RWPE1 (cell line): ENCODE results near the gene OTUD3.

Experiments
- CTCF ChIA-PET: fragments of 350-600 bp; sonication (Branson Sonifier 250); formaldehyde crosslinking; extraction: SDS; loops from one replicate; lab custom pipeline; 2021; lab: Yijun Ruan, JAX
- POLR2A ChIA-PET: fragments of 400-600 bp; formaldehyde crosslinking; extraction: SDS; loops from one replicate; lab custom pipeline; 2020; ENCODE audit warnings: antibody characterized with exemption; ENCODE audit not compliant: low non-redundant PET; lab: Yijun Ruan, JAX
- DNase-seq: peaks from one replicate; pipeline ENCODE4 v3.0.0; 2012; ENCODE audit warnings: low spot score
- H3K27ac ChIP-seq: fragments of 450-650 bp; 2 replicates; pipeline ENCODE4 v1.5.1; 2017
- CTCF ChIP-seq: fragments of 450-650 bp; conservative IDR thresholded peaks from 2 replicates; pipeline ENCODE4 v1.5.1; 2017; ENCODE audit warnings: low read depth, mild to moderate bottlenecking

The OTUD3 gene

GRCh38 chr1:19938472-19938871 lies 56.3 kb downstream of the OTUD3 start:
- no peak for TF ChIP-seq CTCF
- ChIA-PET CTCF (interaction anchor here (0.7 kb wide), 1 partner anchor 542 kb away, joined by 3 read pairs; no protein-coding TSS in a partner anchor), POLR2A (no interaction called here)
- DNase-seq, result no peak
- no peak overlapping the region for H3K27ac ChIP-seq

DNA sequence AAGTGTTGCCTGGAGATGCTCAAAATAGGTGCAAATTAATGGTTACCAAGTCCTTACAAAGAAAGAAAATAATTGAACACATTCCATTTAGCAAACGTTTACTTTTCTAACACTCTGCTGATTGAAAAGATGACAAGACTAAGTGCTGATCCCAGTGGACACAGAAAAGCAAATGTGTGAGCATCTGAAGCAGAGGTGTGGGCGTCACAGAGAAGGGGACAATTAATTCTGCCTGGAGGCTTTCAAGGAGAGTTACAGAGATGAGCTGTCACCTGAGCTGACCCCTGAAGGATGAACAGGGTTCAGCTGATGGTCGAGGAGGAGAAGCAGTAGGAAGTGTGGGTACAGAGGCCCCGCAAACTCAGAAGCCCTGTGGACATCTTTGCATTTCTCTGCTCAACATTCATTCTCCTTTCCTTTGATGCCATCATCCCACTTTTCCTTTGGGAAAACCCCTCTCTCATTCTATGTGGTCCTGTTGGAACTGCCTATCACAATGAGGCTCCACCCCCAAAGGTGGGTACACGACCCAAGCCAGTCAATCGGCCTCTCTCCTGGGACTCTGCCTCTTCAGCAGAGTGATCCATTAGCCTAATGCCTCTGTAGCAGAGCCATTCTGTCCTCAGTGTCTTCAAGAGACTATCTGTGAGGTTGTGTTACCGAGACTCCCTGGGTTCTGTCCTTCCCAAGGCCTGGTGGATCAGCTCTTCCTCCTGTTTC lies 58.5 kb downstream of the OTUD3 start:
- ChIA-PET POLR2A (no interaction called here), CTCF (no interaction called here)
- TF ChIP-seq CTCF, result no peak
- no peak for DNase-seq
- H3K27ac ChIP-seq, result no peak overlapping the region

GRCh38 chr1:19941206-19941568 lies 59.0 kb downstream of the OTUD3 start:
- ChIA-PET POLR2A (no interaction called here), CTCF (no interaction called here)
- TF ChIP-seq CTCF, result no peak

GRCh38 chr1:19942088-19942487 lies 59.9 kb downstream of the OTUD3 start:
- TF ChIP-seq CTCF, result no peak
- no peak for DNase-seq
- ChIA-PET CTCF (no interaction called here), POLR2A (no interaction called here)
- H3K27ac ChIP-seq, result no peak overlapping the region

More at GRCh38 chr1:19941206-19941568, 59.0 kb downstream of the OTUD3 start:
- no peak for DNase-seq
- no peak overlapping the region for H3K27ac ChIP-seq

GRCh38 chr1:19942657-19943056 lies 60.5 kb downstream of the OTUD3 start:
- DNase-seq, result no peak
- no peak for TF ChIP-seq CTCF
- ChIA-PET POLR2A (no interaction called here), CTCF (no interaction called here)
- no peak overlapping the region for H3K27ac ChIP-seq

- H3K27ac ChIP-seq, result no peak overlapping the region
- ChIA-PET POLR2A (no interaction called here), CTCF (no interaction called here)
- TF ChIP-seq CTCF, result no peak
- no peak for DNase-seq
Measured at GRCh38 chr1:19945914-19946313, 63.7 kb downstream of the OTUD3 start.
